ENCODE measurements around the gene ANAPC16. TPM values are rescaled to one million over a fixed set of nuclear protein-coding genes. Genes with fewer than 3 reads are reported as not detected.
"Not testable (repeated sequence)": the region's sequence is repeated elsewhere in the genome, so short reads cannot be mapped to it uniquely, and the experiment has no call there.

Gene ANAPC16
- total RNA-seq, 2 experiments from 2014 or later: 89.2 to 89.8 TPM

GRCh38 chr10:72239409-72239808 is 23.6 kb downstream of the ANAPC16 start:
- H3K27ac Mint-ChIP-seq: peak overlapping the region; percentile 32
- POLR2A ChIA-PET: interaction anchor here (1.6 kb wide), 1 partner anchor 10 kb away, joined by 3 read pairs; no protein-coding TSS in a partner anchor
- H3K9me3 Mint-ChIP-seq: no peaks in the 10 kb centered on the region

GRCh38 chr10:72240371-72240770 is 24.6 kb downstream of the ANAPC16 start:
- Mint-ChIP-seq H3K9me3 (no peaks in the 10 kb centered on the region), H3K27ac (no peak overlapping the region), H3K27me3 (no peaks in the 10 kb centered on the region), H3K36me3 (peaks cover 20% of the 10 kb centered on the region), H3K4me1 (peaks cover 41% of the 10 kb centered on the region), H3K4me3 (no peak overlapping the region)
- DNase-seq (no peak), ATAC-seq (ENCODE audit: low read depth) (no peak)
- POLR2A ChIA-PET: interaction anchor here (1.1 kb wide), 1 partner anchor 33 kb away, joined by 6 read pairs; the partner anchor contains the start of gene DDIT4

More at GRCh38 chr10:72239409-72239808, 23.6 kb downstream of the ANAPC16 start:
- H3K27me3 Mint-ChIP-seq: no peaks in the 10 kb centered on the region
- ATAC-seq (ENCODE audit: low read depth): no peak
- H3K4me3 Mint-ChIP-seq: no peak overlapping the region
- peaks cover 26% of the 10 kb centered on the region for H3K36me3 Mint-ChIP-seq
- peaks cover 33% of the 10 kb centered on the region for H3K4me1 Mint-ChIP-seq
- DNase-seq: no peak

GRCh38 chr10:72241691-72242252 is 26.0 kb downstream of the ANAPC16 start:
- DNase-seq: no peak
- Mint-ChIP-seq H3K9me3 (no peaks in the 10 kb centered on the region), H3K4me1 (peaks cover 49% of the 10 kb centered on the region), H3K4me3 (no peak overlapping the region), H3K36me3 (peaks cover 14% of the 10 kb centered on the region), H3K27ac (no peak overlapping the region), H3K27me3 (no peaks in the 10 kb centered on the region)
- no peak for ATAC-seq (ENCODE audit: low read depth)
- POLR2A ChIA-PET: interaction anchor here (0.7 to 1.1 kb wide), 4 partner anchors 17 to 59 kb away, joined by 3 to 6 read pairs (median 4); partner anchors contain the start of genes ASCC1 and DDIT4

GRCh38 chr10:72242675-72243074 is 26.9 kb downstream of the ANAPC16 start:
- peaks cover 53% of the 10 kb centered on the region for H3K4me1 Mint-ChIP-seq
- H3K27me3 Mint-ChIP-seq: no peaks in the 10 kb centered on the region
- peak overlapping the region; percentile 4 for H3K4me3 Mint-ChIP-seq
- H3K36me3 Mint-ChIP-seq: peaks cover 10% of the 10 kb centered on the region
- POLR2A ChIA-PET: interaction anchor here (13.6 kb wide), 1 partner anchor 33 kb away, joined by 256 read pairs; the partner anchor contains the start of gene DDIT4
- DNase-seq: no peak
- no peaks in the 10 kb centered on the region for H3K9me3 Mint-ChIP-seq
- H3K27ac Mint-ChIP-seq: peak overlapping the region; percentile 85
- ATAC-seq (ENCODE audit: low read depth): peak; percentile 47

- POLR2A ChIA-PET: interaction anchor here (1.0 to 13.6 kb wide), 2 partner anchors 31 to 83 kb away, joined by 3 to 256 read pairs; partner anchors contain the start of gene DDIT4
- peak overlapping the region; percentile 83 for H3K27ac Mint-ChIP-seq
Measured at GRCh38 chr10:72243822-72244437, 28.1 kb downstream of the ANAPC16 start.

GRCh38 chr10:72244573-72245038 is 28.8 kb downstream of the ANAPC16 start:
- no peak for ATAC-seq (ENCODE audit: low read depth)
- DNase-seq: no peak
- POLR2A ChIA-PET: interaction anchor here (0.9 to 13.6 kb wide), 3 partner anchors 11 to 83 kb away, joined by 3 to 256 read pairs (median 3); partner anchors contain the start of gene DDIT4
- peaks cover 3% of the 10 kb centered on the region for H3K36me3 Mint-ChIP-seq
- H3K4me3 Mint-ChIP-seq: peak overlapping the region; percentile 40
- no peaks in the 10 kb centered on the region for H3K27me3 Mint-ChIP-seq
- H3K9me3 Mint-ChIP-seq: no peaks in the 10 kb centered on the region
- peaks cover 64% of the 10 kb centered on the region for H3K4me1 Mint-ChIP-seq
- H3K27ac Mint-ChIP-seq: peak overlapping the region; percentile 83

More at GRCh38 chr10:72243822-72244437, 28.1 kb downstream of the ANAPC16 start:
- Mint-ChIP-seq H3K36me3 (peaks cover 4% of the 10 kb centered on the region), H3K9me3 (no peaks in the 10 kb centered on the region), H3K4me3 (peak overlapping the region; percentile 40), H3K4me1 (peaks cover 64% of the 10 kb centered on the region), H3K27me3 (no peaks in the 10 kb centered on the region)
- no peak for DNase-seq
- no peak for ATAC-seq (ENCODE audit: low read depth)

GRCh38 chr10:72245949-72246525 is 30.2 kb downstream of the ANAPC16 start:
- H3K9me3 Mint-ChIP-seq: no peaks in the 10 kb centered on the region
- DNase-seq: no peak

GRCh38 chr10:72248468-72249151 is 32.8 kb downstream of the ANAPC16 start:
- Mint-ChIP-seq H3K36me3 (no peaks in the 10 kb centered on the region), H3K9me3 (no peaks in the 10 kb centered on the region), H3K4me3 (peak overlapping the region; percentile 86), H3K4me1 (peaks cover 71% of the 10 kb centered on the region), H3K27me3 (no peaks in the 10 kb centered on the region), H3K27ac (peak overlapping the region; percentile 93)
- DNase-seq: peak; percentile 77
- POLR2A ChIA-PET: interaction anchor here (0.5 to 13.6 kb wide), 31 partner anchors 9 to 163 kb away, joined by 3 to 256 read pairs (median 6); partner anchors contain the start of genes ANAPC16, ASCC1, DDIT4 and SPOCK2
- peak; percentile 87 for ATAC-seq (ENCODE audit: low read depth)

More at GRCh38 chr10:72245949-72246525, 30.2 kb downstream of the ANAPC16 start:
- no peaks in the 10 kb centered on the region for H3K27me3 Mint-ChIP-seq
- ATAC-seq (ENCODE audit: low read depth): no peak
- POLR2A ChIA-PET: interaction anchor here (1.4 to 13.6 kb wide), 7 partner anchors 9 to 159 kb away, joined by 5 to 256 read pairs (median 22); partner anchors contain the start of gene DDIT4
- H3K4me3 Mint-ChIP-seq: peak overlapping the region; percentile 50
- H3K4me1 Mint-ChIP-seq: peaks cover 69% of the 10 kb centered on the region
- H3K36me3 Mint-ChIP-seq: no peaks in the 10 kb centered on the region
- peak overlapping the region; percentile 67 for H3K27ac Mint-ChIP-seq

GRCh38 chr10:72249176-72249862 is 33.5 kb downstream of the ANAPC16 start:
- Mint-ChIP-seq H3K27ac (peak overlapping the region; percentile 93), H3K4me1 (peaks cover 65% of the 10 kb centered on the region), H3K4me3 (peak overlapping the region; percentile 86)
- DNase-seq; H3K36me3 Mint-ChIP-seq; H3K9me3 Mint-ChIP-seq; ATAC-seq (ENCODE audit: low read depth); H3K27me3 Mint-ChIP-seq: not testable (repeated sequence)
- POLR2A ChIA-PET: interaction anchor here (1.0 to 13.6 kb wide), 4 partner anchors 11 to 85 kb away, joined by 3 to 256 read pairs (median 53); partner anchors contain the start of gene DDIT4

GRCh38 chr10:72250666-72251065 is 34.9 kb downstream of the ANAPC16 start:
- no peak for DNase-seq
- Mint-ChIP-seq H3K4me1 (peaks cover 69% of the 10 kb centered on the region), H3K27me3 (no peaks in the 10 kb centered on the region), H3K9me3 (no peaks in the 10 kb centered on the region), H3K36me3 (no peaks in the 10 kb centered on the region), H3K27ac (peak overlapping the region; percentile 86), H3K4me3 (peak overlapping the region; percentile 28)
- no peak for ATAC-seq (ENCODE audit: low read depth)
- POLR2A ChIA-PET: interaction anchor here (0.5 to 13.6 kb wide), 3 partner anchors 10 to 25 kb away, joined by 4 to 256 read pairs (median 102); partner anchors contain the start of gene DDIT4

GRCh38 chr10:72251635-72252034 is 35.8 kb downstream of the ANAPC16 start:
- H3K36me3 Mint-ChIP-seq: no peaks in the 10 kb centered on the region
- peaks cover 67% of the 10 kb centered on the region for H3K4me1 Mint-ChIP-seq
- no peaks in the 10 kb centered on the region for H3K27me3 Mint-ChIP-seq
- H3K27ac Mint-ChIP-seq: peak overlapping the region; percentile 63
- POLR2A ChIA-PET: interaction anchor here (6.5 to 13.6 kb wide), 2 partner anchors 9 to 24 kb away, joined by 102 to 256 read pairs; partner anchors contain the start of gene DDIT4
- ATAC-seq (ENCODE audit: low read depth) (no peak), DNase-seq (no peak)
- no peaks in the 10 kb centered on the region for H3K9me3 Mint-ChIP-seq
- H3K4me3 Mint-ChIP-seq: no peak overlapping the region

GRCh38 chr10:72252972-72253371 is 37.2 kb downstream of the ANAPC16 start:
- Mint-ChIP-seq H3K4me1 (peaks cover 64% of the 10 kb centered on the region), H3K27ac (peak overlapping the region; percentile 78), H3K9me3 (no peaks in the 10 kb centered on the region), H3K4me3 (no peak overlapping the region), H3K36me3 (no peaks in the 10 kb centered on the region), H3K27me3 (no peaks in the 10 kb centered on the region)
- no peak for ATAC-seq (ENCODE audit: low read depth)
- POLR2A ChIA-PET: interaction anchor here (1.2 to 13.6 kb wide), 4 partner anchors 7 to 82 kb away, joined by 5 to 256 read pairs (median 59); partner anchors contain the start of gene DDIT4
- no peak for DNase-seq
